ENCODE results near the gene ALOX15B. TPM values are rescaled to one million over a fixed set of nuclear protein-coding genes. Genes with fewer than 3 reads are reported as not detected.
A peak's percentile ranks its signal among the peaks of the same experiment; 100 is the strongest.

The ALOX15B gene
- total and polyA plus RNA-seq, 9 of the 15 experiments (the other 6 are each of a cell fraction or from before 2014, with no cell fraction given) = 0.04 TPM; not detected in 8

DNA sequence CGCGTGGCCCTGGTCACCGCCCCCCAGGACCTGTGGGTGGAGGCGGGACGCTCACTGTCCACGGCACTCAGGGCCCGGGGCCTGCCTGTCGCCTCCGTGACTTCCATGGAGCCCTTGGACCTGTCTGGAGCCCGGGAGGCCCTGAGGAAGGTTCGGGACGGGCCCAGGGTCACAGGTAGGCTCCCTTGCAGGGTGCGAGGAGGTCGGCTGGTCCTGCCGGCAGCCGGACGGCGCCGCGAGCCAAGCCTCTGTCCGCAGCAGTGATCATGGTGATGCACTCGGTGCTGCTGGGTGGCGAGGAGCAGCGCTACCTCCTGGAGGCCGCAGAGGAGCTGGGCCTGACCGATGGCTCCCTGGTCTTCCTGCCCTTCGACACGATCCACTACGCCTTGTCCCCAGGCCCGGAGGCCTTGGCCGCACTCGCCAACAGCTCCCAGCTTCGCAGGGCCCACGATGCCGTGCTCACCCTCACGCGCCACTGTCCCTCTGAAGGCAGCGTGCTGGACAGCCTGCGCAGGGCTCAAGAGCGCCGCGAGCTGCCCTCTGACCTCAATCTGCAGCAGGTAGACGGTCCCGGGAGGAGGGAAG lies 35.2 kb upstream of the ALOX15B start:
- Histone ChIP-seq H3K9me3 (replicated peaks; ENCODE audit: control insufficient read depth, insufficient read depth, low read depth, low read length) (no peaks in the 10 kb centered on the region), H3K4me3 (no peak overlapping the region), H3K79me2 (ENCODE audit: control insufficient read depth, insufficient read depth, low read length) (no peaks in the 10 kb centered on the region), H3K27me3 (ENCODE audit: control insufficient read depth in 2 of 2, insufficient read depth in 2 of 2, low read length in 2 of 2) (peaks cover 13 to 57% of the 10 kb centered on the region in 2 experiments; a peak in 4 of 5 replicates), H3K4me2 (ENCODE audit: insufficient read depth, low read length) (no peak overlapping the region), H3K9ac (ENCODE audit: insufficient read depth in 1 of 2, low read depth in 2 of 2, low read length in 2 of 2) (peak overlapping the region in 1 of 2 experiments; percentile 17; a peak in 1 of 4 replicates), H3K4me1 (replicated peaks in 1 of 2; ENCODE audit: control insufficient read depth in 2 of 2, insufficient read depth in 2 of 2, low read length in 2 of 2) (peaks cover 0 to 19% of the 10 kb centered on the region in 2 experiments; a peak in 2 of 5 replicates), H3K27ac (ENCODE audit: extremely low read depth, low read depth, low read length) (no peak overlapping the region), H4K20me1 (replicated peaks; ENCODE audit: control insufficient read depth, insufficient read depth, low read length) (no peaks in the 10 kb centered on the region), H3K36me3 (ENCODE audit: control insufficient read depth, insufficient read depth, low read length) (no peaks in the 10 kb centered on the region), H2AFZ (ENCODE audit: low read depth, low read length) (no peak overlapping the region), H3K9me1 (ENCODE audit: control insufficient read depth, insufficient read depth, low read length) (no peaks in the 10 kb centered on the region)
- DNase-seq (ENCODE audit: extremely low read depth in 1 of 4, low spot score in 3 of 4) (no peak), FAIRE-seq (no peak), ATAC-seq (no peak)
- intact Hi-C loops (cut with micrococcal nuclease) (no loop called here), in situ Hi-C loops (cut with MboI) (no loop called here)
- BruUV-seq (replicated peaks) = no TSS peak
- WGBS (ENCODE audit: insufficient coverage, low coverage, missing lambda C conversion rate) = 32% methylated on average over 19 of the region's 44 CpGs
- TF ChIP-seq FUS (optimal IDR thresholded peaks at IDR 0.05; ENCODE audit: low read depth, low read length) = no peak
- TF ChIP-seq ZNF696 (CRISPR knock-in tag; conservative IDR thresholded peaks at IDR 0.05) = no peak
- no peak for TF ChIP-seq NELFE (IDR thresholded peaks at IDR 0.05; ENCODE audit: insufficient read depth, insufficient read length)
- TF ChIP-seq NRF1 (conservative IDR thresholded peaks at IDR 0.05 in 1 of 2, IDR thresholded peaks at IDR 0.05 in 1 of 2) = 0 out of 4 replicates have a peak, but pooled peaks of 1 of the 2 experiments have one; percentile 16
- CTCF ChIA-PET (ENCODE audit: low intra/inter-chr PET ratio) = no interaction called here
- POLR2A ChIA-PET = interaction anchor here (0.6 kb wide), 1 partner anchor 740 kb away, joined by 3 read pairs; no protein-coding TSS in a partner anchor

DNA sequence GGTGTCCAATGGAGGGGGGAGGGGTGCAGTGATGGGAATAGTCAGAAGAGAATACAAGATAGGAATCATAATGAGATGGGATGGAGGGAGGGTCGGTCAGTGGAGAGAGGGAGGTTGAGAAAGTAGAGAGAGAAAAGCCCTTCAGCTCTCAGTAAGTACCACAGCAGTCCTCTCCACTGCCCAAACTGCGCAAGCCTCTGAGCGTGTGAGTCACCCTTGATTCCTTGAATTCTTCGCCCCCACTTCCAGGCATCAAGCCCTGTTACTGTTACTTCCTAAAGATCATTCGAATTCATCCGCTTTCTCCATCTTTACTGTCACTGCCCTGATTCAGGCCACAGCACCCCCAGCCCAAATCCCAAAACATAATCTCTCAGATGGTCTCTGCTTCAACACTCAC lies 34.0 kb upstream of the ALOX15B start:
- Histone ChIP-seq H4K20me1 (replicated peaks; ENCODE audit: control insufficient read depth, insufficient read depth, low read length) (no peaks in the 10 kb centered on the region), H3K9me3 (replicated peaks; ENCODE audit: control insufficient read depth, insufficient read depth, low read depth, low read length) (no peaks in the 10 kb centered on the region), H3K79me2 (ENCODE audit: control insufficient read depth, insufficient read depth, low read length) (no peaks in the 10 kb centered on the region), H2AFZ (ENCODE audit: low read depth, low read length) (no peak overlapping the region), H3K4me2 (ENCODE audit: insufficient read depth, low read length) (no peak overlapping the region), H3K36me3 (ENCODE audit: control insufficient read depth, insufficient read depth, low read length) (no peaks in the 10 kb centered on the region), H3K27ac (ENCODE audit: extremely low read depth, low read depth, low read length) (no peak overlapping the region), H3K9ac (ENCODE audit: insufficient read depth in 1 of 2, low read depth in 2 of 2, low read length in 2 of 2) (no peak overlapping the region), H3K9me1 (ENCODE audit: control insufficient read depth, insufficient read depth, low read length) (no peaks in the 10 kb centered on the region), H3K27me3 (ENCODE audit: control insufficient read depth in 2 of 2, insufficient read depth in 2 of 2, low read length in 2 of 2) (peaks cover 13 to 62% of the 10 kb centered on the region in 2 experiments; a peak in 4 of 5 replicates), H3K4me3 (no peak overlapping the region), H3K4me1 (replicated peaks in 1 of 2; ENCODE audit: control insufficient read depth in 2 of 2, insufficient read depth in 2 of 2, low read length in 2 of 2) (peaks cover 0 to 19% of the 10 kb centered on the region in 2 experiments; a peak in 2 of 5 replicates)
- POLR2A ChIA-PET = interaction anchor here (0.6 kb wide), 1 partner anchor 383 kb away, joined by 4 read pairs; no protein-coding TSS in a partner anchor
- CTCF ChIA-PET (ENCODE audit: low intra/inter-chr PET ratio) = no interaction called here
- WGBS (ENCODE audit: insufficient coverage, low coverage, missing lambda C conversion rate) = 0% methylated on average over 4 of the region's 6 CpGs
- ATAC-seq (no peak), FAIRE-seq (no peak), DNase-seq (ENCODE audit: extremely low read depth in 1 of 4, low spot score in 3 of 4) (no peak)
- TF ChIP-seq FOXA3 (CRISPR knock-in tag; conservative IDR thresholded peaks at IDR 0.05 in 1 of 2, IDR thresholded peaks at IDR 0.05 in 1 of 2) (no peak), NRF1 (conservative IDR thresholded peaks at IDR 0.05 in 1 of 2, IDR thresholded peaks at IDR 0.05 in 1 of 2) (peak in 1 of 2 experiments; percentile 26; a peak in 2 of 4 replicates), EGR1 (conservative IDR thresholded peaks at IDR 0.05) (peak; percentile 32; the same call in 1 of the 2 replicates), ZSCAN29 (IDR thresholded peaks at IDR 0.05) (no peak), PHF21A (IDR thresholded peaks at IDR 0.05; ENCODE audit: borderline replicate concordance, low read depth) (no peak), SAP30 (IDR thresholded peaks at IDR 0.05; ENCODE audit: borderline replicate concordance, insufficient read depth, low read depth, low read length, poor library complexity, severe bottlenecking) (no peak), NELFE (IDR thresholded peaks at IDR 0.05; ENCODE audit: insufficient read depth, insufficient read length) (no peak)
- no TSS peak for BruUV-seq (replicated peaks)
- intact Hi-C loops (cut with micrococcal nuclease) (no loop called here), in situ Hi-C loops (cut with MboI) (loop anchor here (5.0 kb wide), 1 partner anchor 37 kb away; no protein-coding TSS in a partner anchor)
